ENCODE measurements around the gene NEK5.

DNA sequence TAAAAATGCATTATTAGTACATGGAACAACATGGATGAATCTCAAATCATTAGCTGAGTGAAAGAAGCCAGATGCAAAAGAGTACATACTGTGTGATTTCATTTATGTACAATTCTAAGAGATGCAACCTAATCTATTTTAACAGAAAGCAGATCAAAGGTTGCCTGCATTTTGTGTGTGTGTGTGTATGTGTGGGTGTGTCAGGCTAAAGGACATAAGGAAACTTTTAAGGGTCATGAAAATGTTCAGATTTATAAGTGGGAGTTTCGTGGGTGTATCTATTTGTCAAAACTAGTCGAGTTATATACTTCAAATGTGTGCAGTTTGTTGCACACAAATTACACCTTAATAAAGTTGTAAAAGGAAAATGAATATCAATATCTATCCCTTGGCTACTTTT lies 48.4 kb upstream of the NEK5 start:
- no peak for TF ChIP-seq POLR2A (IDR thresholded peaks at IDR 0.05)
- TF ChIP-seq, protein P1, sequence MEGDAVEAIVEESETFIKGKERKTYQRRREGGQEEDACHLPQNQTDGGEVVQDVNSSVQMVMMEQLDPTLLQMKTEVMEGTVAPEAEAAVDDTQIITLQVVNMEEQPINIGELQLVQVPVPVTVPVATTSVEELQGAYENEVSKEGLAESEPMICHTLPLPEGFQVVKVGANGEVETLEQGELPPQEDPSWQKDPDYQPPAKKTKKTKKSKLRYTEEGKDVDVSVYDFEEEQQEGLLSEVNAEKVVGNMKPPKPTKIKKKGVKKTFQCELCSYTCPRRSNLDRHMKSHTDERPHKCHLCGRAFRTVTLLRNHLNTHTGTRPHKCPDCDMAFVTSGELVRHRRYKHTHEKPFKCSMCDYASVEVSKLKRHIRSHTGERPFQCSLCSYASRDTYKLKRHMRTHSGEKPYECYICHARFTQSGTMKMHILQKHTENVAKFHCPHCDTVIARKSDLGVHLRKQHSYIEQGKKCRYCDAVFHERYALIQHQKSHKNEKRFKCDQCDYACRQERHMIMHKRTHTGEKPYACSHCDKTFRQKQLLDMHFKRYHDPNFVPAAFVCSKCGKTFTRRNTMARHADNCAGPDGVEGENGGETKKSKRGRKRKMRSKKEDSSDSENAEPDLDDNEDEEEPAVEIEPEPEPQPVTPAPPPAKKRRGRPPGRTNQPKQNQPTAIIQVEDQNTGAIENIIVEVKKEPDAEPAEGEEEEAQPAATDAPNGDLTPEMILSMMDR (IDR thresholded peaks at IDR 0.05) = no peak
